HCEC 1CT (cell line): ENCODE data around the gene GPR101.
"Not testable (repeated sequence)": the region's sequence is repeated elsewhere in the genome, so short reads cannot be mapped to it uniquely, and the experiment has no call there.

Experiments
- DNase-seq: peaks from one replicate; pipeline ENCODE4 v3.0.0-alpha.2; 2017

The GPR101 gene

GRCh38 chrX:137025930-137026329 is 7.9 kb downstream of the GPR101 start:
- no peak for DNase-seq

GRCh38 chrX:137000236-137000635 is 33.6 kb downstream of the GPR101 start:
- DNase-seq, result not testable (repeated sequence)

GRCh38 chrX:136999024-136999423 is 34.8 kb downstream of the GPR101 start:
- DNase-seq, result no peak
